Activated CD4-positive, alpha-beta T cell treated with anti-CD3 and anti-CD28 coated beads, Interleukin-2, amount 10 ng/mL, durations not matched to agents 7 days and 5 days (primary cell): ENCODE data around the gene LEFTY1. TPM values are rescaled to one million over a fixed set of nuclear protein-coding genes. Genes with fewer than 3 reads are reported as not detected.

Source experiments
- CTCF ChIA-PET: fragments of 350-600 bp; sonication (Branson Sonifier 250); formaldehyde crosslinking; loops from one replicate; lab custom pipeline; 2021; ENCODE audit warnings: antibody characterized with exemption; lab: Charles Lee
- POLR2A ChIA-PET: fragments of 350-600 bp; sonication (Branson Sonifier 250); formaldehyde crosslinking; loops from one replicate; lab custom pipeline; 2021; ENCODE audit warnings: antibody characterized with exemption; lab: Charles Lee
- DNase-seq: peaks from one replicate; pipeline ENCODE4 v3.0.0-alpha.2; 2020
- H3K27ac Mint-ChIP-seq: one replicate; pipeline ENCODE4 v1.8.0; 2021; ENCODE audit warnings: mild to moderate bottlenecking, moderate library complexity, mixed read lengths
- H3K27me3 Mint-ChIP-seq: one replicate; pipeline ENCODE4 v1.8.0; 2021; ENCODE audit warnings: mixed read lengths
- H3K36me3 Mint-ChIP-seq: one replicate; pipeline ENCODE4 v1.8.0; 2021; ENCODE audit warnings: low read depth, mixed read lengths
- H3K4me1 Mint-ChIP-seq: one replicate; pipeline ENCODE4 v1.8.0; 2021; ENCODE audit warnings: mixed read lengths
- H3K4me3 Mint-ChIP-seq: one replicate; pipeline ENCODE4 v1.8.0; 2021; ENCODE audit warnings: mild to moderate bottlenecking, moderate library complexity, mixed read lengths
- H3K9me3 Mint-ChIP-seq: one replicate; pipeline ENCODE4 v1.8.0; 2021; ENCODE audit warnings: mixed read lengths
- total RNA-seq, 2 experiments: library from RNA; stranded (reverse); gene quantifications; one replicate each; pipeline ENCODE4 v1.2.3, GENCODE V29; 2021

Gene LEFTY1
- total RNA-seq, 2 experiments from 2014 or later, result not detected

- no peak for DNase-seq
- no peaks in the 10 kb centered on the region for H3K27me3 Mint-ChIP-seq
- ChIA-PET CTCF (interaction anchor here (0.5 kb wide), 1 partner anchor 281 kb away, joined by 3 read pairs; no protein-coding TSS in a partner anchor), POLR2A (no interaction called here)
- H3K4me3 Mint-ChIP-seq, result no peak overlapping the region
- peaks cover 30% of the 10 kb centered on the region for H3K4me1 Mint-ChIP-seq
- H3K27ac Mint-ChIP-seq, result no peak overlapping the region
- H3K9me3 Mint-ChIP-seq, result no peaks in the 10 kb centered on the region
- peaks cover 78% of the 10 kb centered on the region for H3K36me3 Mint-ChIP-seq
Measured at GRCh38 chr1:225861834-225862580, 26.9 kb downstream of the LEFTY1 start.

- H3K4me3 Mint-ChIP-seq, result no peak overlapping the region
- POLR2A ChIA-PET, result no interaction called here
- H3K36me3 Mint-ChIP-seq, result peaks cover 76% of the 10 kb centered on the region
- H3K9me3 Mint-ChIP-seq, result no peaks in the 10 kb centered on the region
- DNase-seq, result no peak
- CTCF ChIA-PET, result interaction anchor here (0.5 to 0.6 kb wide), 2 partner anchors 11 to 382 kb away, joined by 3 read pairs; no protein-coding TSS in a partner anchor
- H3K4me1 Mint-ChIP-seq, result peaks cover 25% of the 10 kb centered on the region
- no peak overlapping the region for H3K27ac Mint-ChIP-seq
- H3K27me3 Mint-ChIP-seq, result no peaks in the 10 kb centered on the region
Measured at GRCh38 chr1:225860876-225861441, 28.0 kb downstream of the LEFTY1 start.

- peaks cover 76% of the 10 kb centered on the region for H3K36me3 Mint-ChIP-seq
- no peaks in the 10 kb centered on the region for H3K9me3 Mint-ChIP-seq
- no peaks in the 10 kb centered on the region for H3K27me3 Mint-ChIP-seq
- ChIA-PET CTCF (interaction anchor here (0.6 to 1.2 kb wide), 3 partner anchors 23 to 230 kb away, joined by 3 to 7 read pairs (median 3); no protein-coding TSS in a partner anchor), POLR2A (no interaction called here)
- DNase-seq, result no peak
- peaks cover 20% of the 10 kb centered on the region for H3K4me1 Mint-ChIP-seq
- no peak overlapping the region for H3K4me3 Mint-ChIP-seq
- peak overlapping the region; percentile 13 for H3K27ac Mint-ChIP-seq
Measured at GRCh38 chr1:225860107-225860506, 28.8 kb downstream of the LEFTY1 start.

GRCh38 chr1:225859151-225859550, 29.8 kb downstream of the LEFTY1 start:
- Mint-ChIP-seq H3K27ac (no peak overlapping the region), H3K27me3 (no peaks in the 10 kb centered on the region), H3K9me3 (no peaks in the 10 kb centered on the region), H3K36me3 (peaks cover 76% of the 10 kb centered on the region), H3K4me1 (peaks cover 18% of the 10 kb centered on the region), H3K4me3 (no peak overlapping the region)
- ChIA-PET POLR2A (no interaction called here), CTCF (interaction anchor here (1.0 to 1.2 kb wide), 2 partner anchors 24 to 32 kb away, joined by 3 to 4 read pairs; no protein-coding TSS in a partner anchor)
- no peak for DNase-seq

- peaks cover 25% of the 10 kb centered on the region for H3K4me1 Mint-ChIP-seq
- no peak overlapping the region for H3K4me3 Mint-ChIP-seq
- no peaks in the 10 kb centered on the region for H3K9me3 Mint-ChIP-seq
- H3K27me3 Mint-ChIP-seq, result no peaks in the 10 kb centered on the region
- H3K27ac Mint-ChIP-seq, result no peak overlapping the region
- peaks cover 81% of the 10 kb centered on the region for H3K36me3 Mint-ChIP-seq
- CTCF ChIA-PET, result no interaction called here
- POLR2A ChIA-PET, result no interaction called here
- no peak for DNase-seq
Measured at GRCh38 chr1:225857256-225857655, 31.7 kb downstream of the LEFTY1 start.

GRCh38 chr1:225855503-225856300, 33.2 kb downstream of the LEFTY1 start:
- Mint-ChIP-seq H3K27ac (no peak overlapping the region), H3K27me3 (no peaks in the 10 kb centered on the region), H3K4me1 (peaks cover 31% of the 10 kb centered on the region), H3K4me3 (no peak overlapping the region), H3K9me3 (no peaks in the 10 kb centered on the region), H3K36me3 (peaks cover 81% of the 10 kb centered on the region)
- ChIA-PET POLR2A (no interaction called here), CTCF (interaction anchor here (0.8 to 1.6 kb wide), 4 partner anchors 11 to 78 kb away, joined by 3 to 6 read pairs (median 3); partner anchors contain the start of gene SRP9)
- DNase-seq, result no peak

GRCh38 chr1:225853441-225853840, 35.5 kb downstream of the LEFTY1 start:
- Mint-ChIP-seq H3K27ac (no peak overlapping the region), H3K4me3 (no peak overlapping the region), H3K27me3 (no peaks in the 10 kb centered on the region), H3K9me3 (no peaks in the 10 kb centered on the region), H3K36me3 (peaks cover 84% of the 10 kb centered on the region), H3K4me1 (peaks cover 48% of the 10 kb centered on the region)
- ChIA-PET CTCF (no interaction called here), POLR2A (no interaction called here)
- no peak for DNase-seq

GRCh38 chr1:225852413-225853124, 36.4 kb downstream of the LEFTY1 start:
- POLR2A ChIA-PET, result no interaction called here
- Mint-ChIP-seq H3K4me1 (peaks cover 52% of the 10 kb centered on the region), H3K4me3 (no peak overlapping the region), H3K36me3 (peaks cover 84% of the 10 kb centered on the region), H3K27me3 (no peaks in the 10 kb centered on the region), H3K27ac (no peak overlapping the region), H3K9me3 (no peaks in the 10 kb centered on the region)
- DNase-seq, result no peak
- CTCF ChIA-PET, result no interaction called here

- Mint-ChIP-seq H3K4me3 (no peak overlapping the region), H3K36me3 (peaks cover 81% of the 10 kb centered on the region), H3K4me1 (peaks cover 52% of the 10 kb centered on the region), H3K9me3 (no peaks in the 10 kb centered on the region), H3K27ac (no peak overlapping the region), H3K27me3 (no peaks in the 10 kb centered on the region)
- DNase-seq, result no peak
- ChIA-PET CTCF (no interaction called here), POLR2A (no interaction called here)
Measured at GRCh38 chr1:225851805-225852204, 37.1 kb downstream of the LEFTY1 start.

GRCh38 chr1:225850370-225850769, 38.6 kb downstream of the LEFTY1 start:
- POLR2A ChIA-PET, result no interaction called here
- peaks cover 42% of the 10 kb centered on the region for H3K4me1 Mint-ChIP-seq
- DNase-seq, result no peak
- CTCF ChIA-PET, result interaction anchor here (0.9 to 1.3 kb wide), 2 partner anchors 11 to 54 kb away, joined by 3 read pairs; no protein-coding TSS in a partner anchor
- H3K27me3 Mint-ChIP-seq, result no peaks in the 10 kb centered on the region
- peaks cover 74% of the 10 kb centered on the region for H3K36me3 Mint-ChIP-seq
- H3K9me3 Mint-ChIP-seq, result no peaks in the 10 kb centered on the region
- H3K27ac Mint-ChIP-seq, result no peak overlapping the region
- no peak overlapping the region for H3K4me3 Mint-ChIP-seq

- peaks cover 71% of the 10 kb centered on the region for H3K36me3 Mint-ChIP-seq
- ChIA-PET POLR2A (no interaction called here), CTCF (interaction anchor here (0.9 to 1.3 kb wide), 2 partner anchors 11 to 55 kb away, joined by 3 read pairs; no protein-coding TSS in a partner anchor)
- no peak overlapping the region for H3K4me3 Mint-ChIP-seq
- no peaks in the 10 kb centered on the region for H3K27me3 Mint-ChIP-seq
- H3K4me1 Mint-ChIP-seq, result peaks cover 42% of the 10 kb centered on the region
- H3K27ac Mint-ChIP-seq, result peak overlapping the region; percentile 67
- H3K9me3 Mint-ChIP-seq, result no peaks in the 10 kb centered on the region
- no peak for DNase-seq
Measured at GRCh38 chr1:225849925-225850324, 39.0 kb downstream of the LEFTY1 start.
